Keratinocyte (primary cell): ENCODE measurements around the gene DDR2.

Source experiments
- CTCF ChIP-seq, 3 experiments: IDR thresholded peaks in 1 of 3; conservative IDR thresholded peaks in 1 of 3; optimal IDR thresholded peaks in 1 of 3; 2 replicates in 2 of 3; 3 replicates in 1 of 3; pipeline versions ENCODE3 to v1.5.1; 2011; ENCODE audit warnings: low read length in 3 of 3, mild to moderate bottlenecking in 3 of 3, moderate library complexity in 2 of 3, control low read depth in 1 of 3, inconsistent platforms in 1 of 3; ENCODE audit not compliant: insufficient read depth in 2 of 3; ENCODE audit errors: extremely low read depth in 1 of 3
- EZH2 ChIP-seq: IDR thresholded peaks from one replicate; pipeline ENCODE4 v1.6.1; 2012; ENCODE audit warnings: inconsistent platforms, mild to moderate bottlenecking, low read length, moderate library complexity

GRCh38 chr1:162649583-162649982 lies 17.3 kb downstream of the DDR2 start:
- TF ChIP-seq CTCF (optimal IDR thresholded peaks at IDR 0.05 in 1 of 3, IDR thresholded peaks at IDR 0.05 in 1 of 3, conservative IDR thresholded peaks at IDR 0.05 in 1 of 3; ENCODE audit: extremely low read depth in 1 of 3, insufficient read depth in 2 of 3, low read length in 3 of 3) (no peak), EZH2 (no peak)
